SH-SY5Y (cell line): ENCODE measurements around the gene YWHAG.

Experiments used
- GATA2 ChIP-seq: IDR thresholded peaks from 2 replicates; pipeline ENCODE4 v1.6.1; 2011; ENCODE audit warnings: mild to moderate bottlenecking, low read depth, low read length
- GATA3 ChIP-seq: IDR thresholded peaks from 2 replicates; pipeline ENCODE4 v1.6.1; 2011; ENCODE audit warnings: low read depth, mild to moderate bottlenecking, low read length, moderate library complexity

GRCh38 chr7:76285604-76286374 lies 73.0 kb downstream of the YWHAG start:
- no peak for TF ChIP-seq GATA2
- no peak for TF ChIP-seq GATA3
